Measurements from ENCODE around the gene SPRR2D. TPM values are rescaled to one million over a fixed set of nuclear protein-coding genes. Genes with fewer than 3 reads are reported as not detected.
A peak's percentile ranks its signal among the peaks of the same experiment; 100 is the strongest.
"Not testable (repeated sequence)": the region's sequence is repeated elsewhere in the genome, so short reads cannot be mapped to it uniquely, and the experiment has no call there.

The SPRR2D gene
- total and polyA plus RNA-seq, 2 experiments from 2014 or later = not detected

DNA sequence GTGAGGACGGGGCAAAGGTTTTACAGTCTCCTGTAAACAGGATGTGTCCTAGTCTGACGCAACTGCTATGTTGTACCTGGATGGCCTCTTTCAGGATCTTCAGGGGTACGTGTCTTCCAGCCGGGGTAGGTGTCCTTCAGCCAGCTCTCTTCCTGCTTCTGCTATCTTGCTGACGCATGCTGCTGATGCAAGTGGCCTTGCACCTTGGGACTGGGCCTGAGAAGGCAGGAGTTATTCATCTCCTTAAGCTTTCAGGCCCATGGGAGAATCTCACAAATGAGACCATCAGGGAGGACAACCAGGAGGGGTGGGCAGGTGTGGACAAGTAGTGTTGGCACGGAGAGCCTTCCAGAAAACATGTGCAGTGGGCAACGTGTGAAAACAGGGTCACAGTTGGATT, 17.8 kb downstream of the SPRR2D start:
- Mint-ChIP-seq H3K4me3 (no peak overlapping the region), H3K36me3 (ENCODE audit: low read depth) (no peaks in the 10 kb centered on the region), H3K4me1 (peaks cover 22% of the 10 kb centered on the region), H3K27me3 (ENCODE audit: insufficient read depth, low read depth, poor library complexity) (peaks cover 6% of the 10 kb centered on the region), H3K9me3 (no peaks in the 10 kb centered on the region; the same call in none of the 3 replicates), H3K27ac (0 out of 2 replicates have a peak overlapping the region, but pooled peaks have one; percentile 10)
- TF ChIP-seq CREB1 (CRISPR knock-in tag; IDR thresholded peaks at IDR 0.05; ENCODE audit: low read depth) = no peak
- TF ChIP-seq NANOG (IDR thresholded peaks at IDR 0.05; ENCODE audit: borderline replicate concordance) = no peak
- TF ChIP-seq EZH2 (IDR thresholded peaks at IDR 0.05; ENCODE audit: low read depth, unreplicated experiment) = no peak
- TF ChIP-seq EZH2phosphoT487 (IDR thresholded peaks at IDR 0.05; ENCODE audit: unreplicated experiment) = no peak
- no peak for TF ChIP-seq STAT1 (IDR thresholded peaks at IDR 0.05; ENCODE audit: unreplicated experiment)
- TF ChIP-seq, protein P1, sequence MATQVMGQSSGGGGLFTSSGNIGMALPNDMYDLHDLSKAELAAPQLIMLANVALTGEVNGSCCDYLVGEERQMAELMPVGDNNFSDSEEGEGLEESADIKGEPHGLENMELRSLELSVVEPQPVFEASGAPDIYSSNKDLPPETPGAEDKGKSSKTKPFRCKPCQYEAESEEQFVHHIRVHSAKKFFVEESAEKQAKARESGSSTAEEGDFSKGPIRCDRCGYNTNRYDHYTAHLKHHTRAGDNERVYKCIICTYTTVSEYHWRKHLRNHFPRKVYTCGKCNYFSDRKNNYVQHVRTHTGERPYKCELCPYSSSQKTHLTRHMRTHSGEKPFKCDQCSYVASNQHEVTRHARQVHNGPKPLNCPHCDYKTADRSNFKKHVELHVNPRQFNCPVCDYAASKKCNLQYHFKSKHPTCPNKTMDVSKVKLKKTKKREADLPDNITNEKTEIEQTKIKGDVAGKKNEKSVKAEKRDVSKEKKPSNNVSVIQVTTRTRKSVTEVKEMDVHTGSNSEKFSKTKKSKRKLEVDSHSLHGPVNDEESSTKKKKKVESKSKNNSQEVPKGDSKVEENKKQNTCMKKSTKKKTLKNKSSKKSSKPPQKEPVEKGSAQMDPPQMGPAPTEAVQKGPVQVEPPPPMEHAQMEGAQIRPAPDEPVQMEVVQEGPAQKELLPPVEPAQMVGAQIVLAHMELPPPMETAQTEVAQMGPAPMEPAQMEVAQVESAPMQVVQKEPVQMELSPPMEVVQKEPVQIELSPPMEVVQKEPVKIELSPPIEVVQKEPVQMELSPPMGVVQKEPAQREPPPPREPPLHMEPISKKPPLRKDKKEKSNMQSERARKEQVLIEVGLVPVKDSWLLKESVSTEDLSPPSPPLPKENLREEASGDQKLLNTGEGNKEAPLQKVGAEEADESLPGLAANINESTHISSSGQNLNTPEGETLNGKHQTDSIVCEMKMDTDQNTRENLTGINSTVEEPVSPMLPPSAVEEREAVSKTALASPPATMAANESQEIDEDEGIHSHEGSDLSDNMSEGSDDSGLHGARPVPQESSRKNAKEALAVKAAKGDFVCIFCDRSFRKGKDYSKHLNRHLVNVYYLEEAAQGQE (IDR thresholded peaks at IDR 0.05; ENCODE audit: unreplicated experiment) = no peak
- TF ChIP-seq POLR2AphosphoS5 (IDR thresholded peaks at IDR 0.05; ENCODE audit: low read depth) = no peak
- TF ChIP-seq, protein P2, sequence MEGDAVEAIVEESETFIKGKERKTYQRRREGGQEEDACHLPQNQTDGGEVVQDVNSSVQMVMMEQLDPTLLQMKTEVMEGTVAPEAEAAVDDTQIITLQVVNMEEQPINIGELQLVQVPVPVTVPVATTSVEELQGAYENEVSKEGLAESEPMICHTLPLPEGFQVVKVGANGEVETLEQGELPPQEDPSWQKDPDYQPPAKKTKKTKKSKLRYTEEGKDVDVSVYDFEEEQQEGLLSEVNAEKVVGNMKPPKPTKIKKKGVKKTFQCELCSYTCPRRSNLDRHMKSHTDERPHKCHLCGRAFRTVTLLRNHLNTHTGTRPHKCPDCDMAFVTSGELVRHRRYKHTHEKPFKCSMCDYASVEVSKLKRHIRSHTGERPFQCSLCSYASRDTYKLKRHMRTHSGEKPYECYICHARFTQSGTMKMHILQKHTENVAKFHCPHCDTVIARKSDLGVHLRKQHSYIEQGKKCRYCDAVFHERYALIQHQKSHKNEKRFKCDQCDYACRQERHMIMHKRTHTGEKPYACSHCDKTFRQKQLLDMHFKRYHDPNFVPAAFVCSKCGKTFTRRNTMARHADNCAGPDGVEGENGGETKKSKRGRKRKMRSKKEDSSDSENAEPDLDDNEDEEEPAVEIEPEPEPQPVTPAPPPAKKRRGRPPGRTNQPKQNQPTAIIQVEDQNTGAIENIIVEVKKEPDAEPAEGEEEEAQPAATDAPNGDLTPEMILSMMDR (conservative IDR thresholded peaks at IDR 0.05; ENCODE audit: low read depth in 2 of 2) = no peak
- TF ChIP-seq JUNB (IDR thresholded peaks at IDR 0.05; ENCODE audit: unreplicated experiment) = no peak
- TF ChIP-seq, protein P3, sequence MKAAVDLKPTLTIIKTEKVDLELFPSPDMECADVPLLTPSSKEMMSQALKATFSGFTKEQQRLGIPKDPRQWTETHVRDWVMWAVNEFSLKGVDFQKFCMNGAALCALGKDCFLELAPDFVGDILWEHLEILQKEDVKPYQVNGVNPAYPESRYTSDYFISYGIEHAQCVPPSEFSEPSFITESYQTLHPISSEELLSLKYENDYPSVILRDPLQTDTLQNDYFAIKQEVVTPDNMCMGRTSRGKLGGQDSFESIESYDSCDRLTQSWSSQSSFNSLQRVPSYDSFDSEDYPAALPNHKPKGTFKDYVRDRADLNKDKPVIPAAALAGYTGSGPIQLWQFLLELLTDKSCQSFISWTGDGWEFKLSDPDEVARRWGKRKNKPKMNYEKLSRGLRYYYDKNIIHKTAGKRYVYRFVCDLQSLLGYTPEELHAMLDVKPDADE (IDR thresholded peaks at IDR 0.05) = no peak
- no peak overlapping the region for H3K27ac ChIP-seq (ENCODE audit: low read depth)
- no peak overlapping the region for H3K4me3 ChIP-seq
- H2AFZ ChIP-seq = no peak overlapping the region
- H3K9me2 ChIP-seq (ENCODE audit: insufficient read depth) = peaks cover 4% of the 10 kb centered on the region; the same call in 1 of the 2 replicates
- no peaks in the 10 kb centered on the region for H3K36me3 ChIP-seq (ENCODE audit: insufficient read depth)
- no peaks in the 10 kb centered on the region for H4K20me1 ChIP-seq (replicated peaks; ENCODE audit: insufficient read depth)
- H3K79me2 ChIP-seq (replicated peaks; ENCODE audit: insufficient read depth) = no peaks in the 10 kb centered on the region
- H3K4me1 ChIP-seq (ENCODE audit: insufficient read depth) = peaks cover 15% of the 10 kb centered on the region
- H3K4me2 ChIP-seq = no peak overlapping the region
- no peak for DNase-seq (ENCODE audit: low spot score)
- H3K27me3 ChIP-seq (ENCODE audit: insufficient read depth) = no peaks in the 10 kb centered on the region
- H3F3A ChIP-seq (replicated peaks; ENCODE audit: low read depth) = no peaks in the 10 kb centered on the region
- ATAC-seq = no peak

DNA sequence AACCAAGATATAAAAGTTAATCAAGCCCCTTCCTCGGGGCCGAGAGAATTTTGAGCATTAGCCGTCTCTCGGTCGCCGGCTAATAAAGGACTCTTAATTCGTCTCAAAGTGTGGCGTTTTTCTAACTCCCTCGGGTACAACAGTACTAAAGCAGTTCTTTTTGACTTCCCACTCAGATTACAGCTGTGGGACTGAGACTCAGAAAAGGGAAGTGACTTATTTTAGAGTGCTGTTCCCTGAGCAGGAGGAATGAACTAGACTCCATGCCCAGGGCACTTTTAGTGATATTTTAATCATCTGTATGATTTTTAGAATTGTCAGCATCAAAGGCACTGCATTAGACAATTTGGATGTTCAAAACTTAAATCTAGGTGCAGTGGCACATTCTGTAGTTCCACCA, 18.6 kb downstream of the SPRR2D start:
- H3K9me2 ChIP-seq (ENCODE audit: insufficient read depth); H4K20me1 ChIP-seq (replicated peaks; ENCODE audit: insufficient read depth); H3K27ac Mint-ChIP-seq; H3K36me3 ChIP-seq (ENCODE audit: insufficient read depth); DNase-seq (ENCODE audit: low spot score); H3F3A ChIP-seq (replicated peaks; ENCODE audit: low read depth); H3K27ac ChIP-seq (ENCODE audit: low read depth); H2AFZ ChIP-seq; H3K27me3 ChIP-seq (ENCODE audit: insufficient read depth); H3K27me3 Mint-ChIP-seq (ENCODE audit: insufficient read depth, low read depth, poor library complexity); H3K4me3 ChIP-seq; ATAC-seq; H3K4me2 ChIP-seq; H3K4me3 Mint-ChIP-seq; H3K79me2 ChIP-seq (replicated peaks; ENCODE audit: insufficient read depth); H3K36me3 Mint-ChIP-seq (ENCODE audit: low read depth); H3K9me3 Mint-ChIP-seq: not testable (repeated sequence)
- peaks cover 22% of the 10 kb centered on the region for H3K4me1 Mint-ChIP-seq
- peaks cover 15% of the 10 kb centered on the region for H3K4me1 ChIP-seq (ENCODE audit: insufficient read depth)

DNA sequence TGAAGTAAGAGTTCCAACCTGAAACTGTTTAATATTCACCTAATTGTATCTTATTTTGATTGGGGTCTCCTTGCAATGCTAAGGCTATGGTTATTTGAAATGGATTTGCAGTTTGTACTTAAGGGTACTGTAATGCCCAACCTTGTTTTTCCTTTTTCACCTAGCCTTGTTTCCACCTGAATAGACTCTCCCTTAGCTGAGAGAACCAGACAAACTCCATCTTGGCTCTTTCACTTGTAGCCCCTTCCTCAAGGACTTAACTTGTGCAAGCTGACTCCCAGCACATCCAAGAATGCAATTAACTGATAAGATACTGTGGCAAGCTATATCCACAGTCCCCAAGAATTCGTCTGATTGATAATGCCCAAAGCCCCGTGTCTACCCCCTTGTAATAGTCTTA, 19.1 kb downstream of the SPRR2D start:
- not testable (repeated sequence) for H3K27me3 ChIP-seq (ENCODE audit: insufficient read depth); H3K36me3 Mint-ChIP-seq (ENCODE audit: low read depth); H3K79me2 ChIP-seq (replicated peaks; ENCODE audit: insufficient read depth); H3K4me3 ChIP-seq; H3K9me3 Mint-ChIP-seq; H3K36me3 ChIP-seq (ENCODE audit: insufficient read depth); H3K9me2 ChIP-seq (ENCODE audit: insufficient read depth); H3K27me3 Mint-ChIP-seq (ENCODE audit: insufficient read depth, low read depth, poor library complexity); H4K20me1 ChIP-seq (replicated peaks; ENCODE audit: insufficient read depth); ATAC-seq; H3F3A ChIP-seq (replicated peaks; ENCODE audit: low read depth); H3K27ac ChIP-seq (ENCODE audit: low read depth); DNase-seq (ENCODE audit: low spot score); H3K4me3 Mint-ChIP-seq
- H3K4me2 ChIP-seq = peak overlapping the region; percentile 34; the same call in 1 of the 2 replicates
- peaks cover 15% of the 10 kb centered on the region for H3K4me1 ChIP-seq (ENCODE audit: insufficient read depth)
- Mint-ChIP-seq H3K4me1 (peaks cover 22% of the 10 kb centered on the region), H3K27ac (0 out of 2 replicates have a peak overlapping the region, but pooled peaks have one; percentile 23)
- H2AFZ ChIP-seq = peak overlapping the region; percentile 6; the same call in 1 of the 2 replicates
